GM10266 (cell line): Measurements from ENCODE around the gene SATL1.
"Not testable (repeated sequence)": the region's sequence is repeated elsewhere in the genome, so short reads cannot be mapped to it uniquely, and the experiment has no call there.

Experiments used
- DNase-seq: peaks from one replicate; pipeline ENCODE4 v3.0.0; 2012; ENCODE audit errors: extremely low spot score
- TF ChIP-seq, protein P1 (sequence below): IDR thresholded peaks from 2 replicates; pipeline ENCODE4 v1.5.1; 2012; ENCODE audit warnings: mild to moderate bottlenecking, low read depth; ENCODE audit not compliant: control insufficient read depth, insufficient read depth; ENCODE audit errors: missing control alignments

The SATL1 gene

DNA sequence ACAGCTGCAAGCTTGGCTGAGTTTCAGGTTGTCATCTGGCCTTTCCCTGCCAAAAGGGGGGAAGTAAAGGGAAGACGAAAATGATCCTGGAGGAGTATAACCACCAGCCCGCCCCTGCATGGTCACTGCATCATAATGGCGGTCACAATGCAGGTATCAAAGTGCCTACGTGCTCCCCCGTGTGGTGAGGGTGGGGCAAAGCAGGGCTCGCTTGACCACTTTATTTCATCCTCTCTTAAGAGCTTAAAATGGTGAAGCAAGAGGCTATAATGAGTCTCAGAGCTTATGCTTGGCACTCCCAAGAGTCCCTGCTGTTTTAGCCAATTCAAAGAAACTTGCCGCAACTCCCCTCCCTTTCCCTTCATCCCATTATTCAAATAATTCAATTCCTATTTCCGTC is 134.3 kb downstream of the SATL1 start:
- peak; percentile 6 for DNase-seq
- TF ChIP-seq, protein P1, sequence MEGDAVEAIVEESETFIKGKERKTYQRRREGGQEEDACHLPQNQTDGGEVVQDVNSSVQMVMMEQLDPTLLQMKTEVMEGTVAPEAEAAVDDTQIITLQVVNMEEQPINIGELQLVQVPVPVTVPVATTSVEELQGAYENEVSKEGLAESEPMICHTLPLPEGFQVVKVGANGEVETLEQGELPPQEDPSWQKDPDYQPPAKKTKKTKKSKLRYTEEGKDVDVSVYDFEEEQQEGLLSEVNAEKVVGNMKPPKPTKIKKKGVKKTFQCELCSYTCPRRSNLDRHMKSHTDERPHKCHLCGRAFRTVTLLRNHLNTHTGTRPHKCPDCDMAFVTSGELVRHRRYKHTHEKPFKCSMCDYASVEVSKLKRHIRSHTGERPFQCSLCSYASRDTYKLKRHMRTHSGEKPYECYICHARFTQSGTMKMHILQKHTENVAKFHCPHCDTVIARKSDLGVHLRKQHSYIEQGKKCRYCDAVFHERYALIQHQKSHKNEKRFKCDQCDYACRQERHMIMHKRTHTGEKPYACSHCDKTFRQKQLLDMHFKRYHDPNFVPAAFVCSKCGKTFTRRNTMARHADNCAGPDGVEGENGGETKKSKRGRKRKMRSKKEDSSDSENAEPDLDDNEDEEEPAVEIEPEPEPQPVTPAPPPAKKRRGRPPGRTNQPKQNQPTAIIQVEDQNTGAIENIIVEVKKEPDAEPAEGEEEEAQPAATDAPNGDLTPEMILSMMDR: peak; percentile 34

DNA sequence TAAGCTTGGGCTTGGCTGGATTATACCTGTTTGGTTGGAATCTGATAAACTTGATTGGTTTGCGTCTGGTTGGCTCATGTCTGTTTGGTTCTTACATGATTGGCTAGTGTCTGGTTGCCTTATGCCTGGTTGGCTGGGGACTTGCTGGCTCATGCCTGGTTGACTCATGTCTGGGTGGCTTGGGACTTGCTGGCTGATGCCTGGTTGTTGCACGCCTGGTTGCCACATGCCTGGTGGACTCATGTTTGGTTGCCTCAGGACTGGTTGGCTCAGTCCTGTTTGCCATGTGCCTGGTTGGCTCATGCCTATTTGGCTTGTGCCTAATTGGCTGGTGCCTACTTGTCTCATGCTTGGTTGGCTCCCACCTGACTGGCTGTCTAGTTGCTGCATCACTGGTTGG is 135.4 kb downstream of the SATL1 start:
- TF ChIP-seq, protein P1: no peak
- no peak for DNase-seq

- TF ChIP-seq, protein P1: no peak
- DNase-seq: no peak
These were observed 136.2 kb downstream of the SATL1 start for GRCh38 chrX:85107407-85107806.

- TF ChIP-seq, protein P1: no peak
- DNase-seq: no peak
These were observed 154.2 kb downstream of the SATL1 start for GRCh38 chrX:85089321-85089840.

DNA sequence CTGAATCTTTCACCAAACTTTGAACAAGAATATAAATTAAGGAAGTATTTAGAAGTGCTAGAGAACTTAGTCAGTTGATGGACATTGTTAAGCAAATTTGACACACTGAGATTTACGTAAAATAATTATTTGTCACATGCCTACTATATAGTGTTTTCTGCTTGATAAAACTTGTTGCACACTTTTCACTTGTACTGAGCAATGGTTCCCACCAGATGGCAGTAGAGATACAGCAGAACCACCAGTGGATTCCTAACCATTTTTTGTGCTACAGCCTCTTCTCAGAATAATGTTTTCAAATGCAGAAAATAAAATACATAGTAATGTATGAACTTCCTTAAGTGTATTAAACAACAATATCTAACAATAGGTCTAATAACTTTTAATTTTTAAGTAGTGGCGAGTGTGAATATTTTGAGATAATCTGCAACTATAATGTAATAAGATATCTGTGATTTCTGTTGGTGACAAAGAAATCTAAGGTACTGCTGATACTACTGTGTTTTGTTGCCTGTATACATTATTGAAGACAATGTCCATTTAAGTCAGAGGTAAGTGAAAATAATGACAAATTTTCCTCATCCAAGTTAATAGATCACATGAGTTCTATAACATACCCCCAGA is 158.7 kb downstream of the SATL1 start:
- TF ChIP-seq, protein P1: peak; percentile 58
- DNase-seq: peak; percentile 14

DNA sequence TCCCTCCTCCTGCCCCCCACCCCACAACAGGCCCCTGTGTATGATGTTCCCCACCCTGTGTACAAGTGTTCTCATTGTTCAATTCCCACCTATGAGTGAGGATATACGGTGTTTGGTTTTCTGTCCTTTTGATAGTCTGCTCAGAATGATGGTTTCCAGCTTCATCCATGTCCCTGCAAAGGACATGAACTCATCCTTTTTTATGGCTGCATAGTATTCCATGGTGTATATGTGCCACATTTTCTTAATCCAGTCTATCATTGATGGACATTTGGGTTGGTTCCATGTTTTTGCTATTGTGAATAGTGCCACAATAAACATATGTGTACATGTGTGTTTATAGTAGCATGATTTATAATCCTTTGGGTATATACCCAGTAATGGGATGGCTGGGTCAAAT is 166.3 kb downstream of the SATL1 start:
- not testable (repeated sequence) for DNase-seq

DNA sequence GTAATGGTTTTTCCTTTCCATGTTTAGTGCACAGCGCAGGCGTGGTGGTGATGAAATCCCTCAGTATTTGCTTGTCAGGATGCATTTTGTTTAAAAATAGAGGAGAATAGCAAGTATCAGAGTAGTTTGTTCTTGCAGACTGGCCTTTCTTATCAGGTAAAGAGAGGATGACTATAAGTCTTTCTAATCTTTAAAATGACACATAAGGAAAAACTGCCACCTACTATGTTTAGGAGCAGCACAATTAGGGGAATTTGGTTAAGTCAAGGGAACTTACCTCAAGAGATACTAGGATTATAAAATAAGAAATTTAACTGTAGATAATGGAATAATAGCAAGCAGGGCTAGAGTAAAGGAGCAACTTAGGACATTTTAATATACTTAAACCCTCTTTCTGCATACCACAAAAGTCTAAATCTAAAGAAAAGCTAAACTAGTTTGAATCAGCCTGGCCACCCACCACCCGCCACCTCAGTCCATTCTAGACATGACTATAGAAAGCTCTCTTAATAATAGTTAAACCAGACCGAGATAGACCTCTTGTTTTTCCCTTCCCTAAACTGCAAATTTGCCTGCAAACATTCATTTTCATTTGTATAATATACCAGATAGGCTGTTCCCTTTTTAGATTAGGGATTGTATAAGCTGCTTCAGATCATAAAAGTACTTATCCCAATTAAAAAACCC is 177.9 kb downstream of the SATL1 start:
- TF ChIP-seq, protein P1: no peak
- DNase-seq: peak; percentile 2
